HepG2 (cell line): Measurements from ENCODE around the gene WDR70. TPM values are rescaled to one million over a fixed set of nuclear protein-coding genes. Genes with fewer than 3 reads are reported as not detected.

Experiments
- ATAC-seq: fragments of 200-7000 bp; cut with Tn5 transposase; 3 replicates; pipeline ENCODE4 v1.9.1; 2020; ENCODE audit warnings: mild to moderate bottlenecking, moderate library complexity
- BruUV-seq: library from RNA; stranded (reverse); fragments of 400-500 nt; replicated peaks from 2 replicates; lab custom pipeline; 2021; lab: Mats Ljungman, UMichigan
- CTCF ChIA-PET: fragments of 300-600 bp; formaldehyde crosslinking; extraction: SDS; loops from one replicate; lab custom pipeline; 2021; ENCODE audit warnings: low total read pairs, inconsistent platforms, low intra/inter-chr PET ratio; lab: Yijun Ruan, JAX
- POLR2A ChIA-PET: fragments of 350-600 bp; sonication (Branson Sonifier 250); formaldehyde crosslinking; loops from one replicate; lab custom pipeline; 2020; ENCODE audit warnings: antibody characterized with exemption, inconsistent platforms; lab: Yijun Ruan, JAX
- DNase-seq: peaks from one replicate; pipeline ENCODE4 v3.0.0-alpha.2; 2015; ENCODE audit warnings: low spot score
- FAIRE-seq: peaks from 3 replicates; lab custom pipeline; 2011; peaks lifted over from hg19 to GRCh38; lab: Jason Lieb, UNC
- H2AFZ ChIP-seq: one replicate; pipeline ENCODE4 v1.6.1; 2011; ENCODE audit warnings: low read length, inconsistent platforms
- H3K27ac ChIP-seq: fragments of 300-600 bp; 3 replicates; pipeline ENCODE4 v1.8.0; 2011; ENCODE audit warnings: mixed run types, mild to moderate bottlenecking, mixed read lengths, low read length, inconsistent platforms; ENCODE audit not compliant: insufficient read depth; ENCODE audit errors: extremely low read length
- H3K27me3 ChIP-seq, 2 experiments: fragments of 200-600 bp in 1 of 2; 2 replicates in 1 of 2; 3 replicates in 1 of 2; pipeline versions ENCODE4 v1.6.0 to v1.8.0; 2011; ENCODE audit warnings: low read length in 2 of 2, mild to moderate bottlenecking in 2 of 2, moderate library complexity in 2 of 2, inconsistent platforms in 1 of 2; ENCODE audit not compliant: insufficient read depth in 2 of 2, control insufficient read depth in 1 of 2
- H3K36me3 ChIP-seq, 2 experiments: fragments of 200-600 bp in 1 of 2; replicated peaks in 1 of 2; 2 replicates in 1 of 2; 3 replicates in 1 of 2; pipeline versions ENCODE4 v1.5.1 to v1.8.0; 2011; ENCODE audit warnings: low read length in 2 of 2, inconsistent platforms in 1 of 2; ENCODE audit not compliant: insufficient read depth in 2 of 2, control insufficient read depth in 1 of 2
- H3K4me1 ChIP-seq: 2 replicates; pipeline ENCODE4 v1.5.1; 2012; ENCODE audit warnings: low read length, inconsistent platforms; ENCODE audit not compliant: insufficient read depth
- H3K4me2 ChIP-seq: 2 replicates; pipeline ENCODE4 v1.6.0; 2011; ENCODE audit warnings: low read depth, low read length, inconsistent platforms
- H3K4me3 ChIP-seq, 3 experiments: fragments of 200-600 bp in 1 of 3; sonication (generic), shearing (Covaris generic) in 1 of 3; replicated peaks in 1 of 3; 2 replicates each; pipeline ENCODE4 v1.5.1; 2011 to 2016; ENCODE audit warnings: low read length in 3 of 3, inconsistent platforms in 2 of 3, low read depth in 2 of 3, mild to moderate bottlenecking in 2 of 3, control low read depth in 1 of 3, mixed read lengths in 1 of 3; ENCODE audit not compliant: insufficient read depth in 1 of 3
- H3K79me2 ChIP-seq: one replicate; pipeline ENCODE4 v1.6.1; 2011; ENCODE audit warnings: low read length, inconsistent platforms; ENCODE audit not compliant: insufficient read depth
- H3K9ac ChIP-seq: 2 replicates; pipeline ENCODE4 v1.6.0; 2011; ENCODE audit warnings: mild to moderate bottlenecking, low read depth, low read length, inconsistent platforms; ENCODE audit not compliant: insufficient read depth
- H3K9me3 ChIP-seq: 2 replicates; pipeline ENCODE4 v1.5.1; 2012; ENCODE audit warnings: mild to moderate bottlenecking, low read length
- H4K20me1 ChIP-seq: 2 replicates; pipeline ENCODE4 v1.6.0; 2011; ENCODE audit warnings: inconsistent platforms, mild to moderate bottlenecking, low read length, moderate library complexity; ENCODE audit not compliant: insufficient read depth
- ESRRA ChIP-seq: sonication (generic); formaldehyde crosslinking; IDR thresholded peaks from 2 replicates; pipeline ENCODE4 v1.5.1; 2020; ENCODE audit warnings: mild to moderate bottlenecking, low read depth, missing genetic modification reagents
- FOXA3 ChIP-seq: IDR thresholded peaks from 2 replicates; pipeline ENCODE4 v1.6.1; 2016; ENCODE audit warnings: missing genetic modification reagents, missing compliant biosample characterization
- MED1 ChIP-seq: sonication (generic); formaldehyde crosslinking; IDR thresholded peaks from 2 replicates; pipeline ENCODE4 v1.4.0; 2020; ENCODE audit warnings: missing genetic modification reagents
- XRCC5 ChIP-seq: fragments of 200-400 bp; formaldehyde crosslinking; optimal IDR thresholded peaks from 2 replicates; pipeline ENCODE3; 2017; ENCODE audit warnings: mild to moderate bottlenecking, low read length
- ZNF343 ChIP-seq: sonication (generic); formaldehyde crosslinking; IDR thresholded peaks from 2 replicates; pipeline ENCODE4 v1.4.0; 2020; ENCODE audit warnings: mild to moderate bottlenecking, missing genetic modification reagents
- ZNF609 ChIP-seq: sonication (generic); formaldehyde crosslinking; IDR thresholded peaks from 2 replicates; pipeline ENCODE4 v1.4.0; 2020; ENCODE audit warnings: mild to moderate bottlenecking, missing genetic modification reagents, borderline replicate concordance
- ZNF672 ChIP-seq: sonication (generic); formaldehyde crosslinking; IDR thresholded peaks from 2 replicates; pipeline ENCODE4 v1.8.1; 2022; ENCODE audit warnings: missing genetic modification reagents
- ZNF781 ChIP-seq: sonication (generic); formaldehyde crosslinking; IDR thresholded peaks from 2 replicates; pipeline ENCODE4 v1.5.1; 2020; ENCODE audit warnings: borderline replicate concordance, mild to moderate bottlenecking, missing genetic modification reagents; ENCODE audit errors: not compliant biosample characterization
- ZSCAN30 ChIP-seq: sonication (generic); formaldehyde crosslinking; IDR thresholded peaks from 2 replicates; pipeline ENCODE4 v1.5.0; 2020; ENCODE audit warnings: mild to moderate bottlenecking, missing genetic modification reagents
- WGBS: methylation state at CpG from one replicate; pipeline ENCODE4 v1.1.6; 2017; ENCODE audit warnings: low lambda C conversion rate; 5-methylcytosine and 5-hydroxymethylcytosine counted together
- in situ Hi-C: cut with HindIII; loops from 2 replicates; pipeline ENCODE4 v1.10.0; 2017; ENCODE audit warnings: low pct_unique_long_range_greater_than_20kb; ENCODE audit not compliant: extremely low pct_ligation_motif_present
- intact Hi-C: fragments of 100-400 bp; cut with micrococcal nuclease; formaldehyde crosslinking; loops from one replicate; pipeline ENCODE4 v1.10.0; 2022; ENCODE audit not compliant: unreplicated experiment
- polyA plus RNA-seq, 8 experiments: library from polyadenylated mRNA; depleted of rRNA in 3 of 8; stranded (reverse) in 7 of 8; unstranded in 1 of 8; fragments of >200 nt; fragmentation: Illumina TruSeq in 4 of 8; extraction: Trizol in 4 of 8; gene quantifications; 2 replicates each; pipeline versions ENCODE4 v1.2.1 to v1.2.3, GENCODE V29; 2011 to 2016; ENCODE audit warnings: low read depth in 4 of 8, missing spikeins in 1 of 8, mixed read lengths in 1 of 8; ENCODE audit not compliant: insufficient read depth in 1 of 8
- total RNA-seq, 5 experiments: library from RNA; depleted of rRNA; stranded (reverse); fragments of >200 nt; fragmentation: Illumina TruSeq; extraction: Trizol; gene quantifications; 2 replicates each; pipeline ENCODE4 v1.2.3, GENCODE V29; 2016; ENCODE audit warnings: low read depth in 1 of 5
- TF ChIP-seq, protein P1 (sequence below): IDR thresholded peaks from 2 replicates; pipeline ENCODE4 v1.6.1; 2016; ENCODE audit warnings: mild to moderate bottlenecking
- TF ChIP-seq, protein P2 (sequence below): sonication (generic); formaldehyde crosslinking; IDR thresholded peaks from 2 replicates; pipeline ENCODE4; 2020; ENCODE audit warnings: missing genetic modification reagents, mild to moderate bottlenecking, borderline replicate concordance

WDR70 gene
- total and polyA plus RNA-seq, 2 of the 13 experiments (the other 11 are each of a cell fraction or from before 2014, with no cell fraction given): 14.6 to 30.6 TPM

GRCh38 chr5:37786416-37786815 lies 407.3 kb downstream of the WDR70 start:
- no peak overlapping the region for H3K4me2 ChIP-seq
- in situ Hi-C loops (no loop called here), intact Hi-C loops (no loop called here)
- ATAC-seq (no peak), DNase-seq (no peak), FAIRE-seq (no peak)
- no peaks in the 10 kb centered on the region for H4K20me1 ChIP-seq
- no peaks in the 10 kb centered on the region for H3K36me3 ChIP-seq
- TF ChIP-seq ZSCAN30 (no peak), XRCC5 (no peak), ZNF343 (CRISPR knock-in tag) (no peak), MED1 (CRISPR knock-in tag) (no peak), ZNF672 (CRISPR knock-in tag) (no peak), ZNF781 (no peak), ESRRA (CRISPR knock-in tag) (no peak), ZNF609 (CRISPR knock-in tag) (no peak), FOXA3 (no peak)
- TF ChIP-seq, protein P1, sequence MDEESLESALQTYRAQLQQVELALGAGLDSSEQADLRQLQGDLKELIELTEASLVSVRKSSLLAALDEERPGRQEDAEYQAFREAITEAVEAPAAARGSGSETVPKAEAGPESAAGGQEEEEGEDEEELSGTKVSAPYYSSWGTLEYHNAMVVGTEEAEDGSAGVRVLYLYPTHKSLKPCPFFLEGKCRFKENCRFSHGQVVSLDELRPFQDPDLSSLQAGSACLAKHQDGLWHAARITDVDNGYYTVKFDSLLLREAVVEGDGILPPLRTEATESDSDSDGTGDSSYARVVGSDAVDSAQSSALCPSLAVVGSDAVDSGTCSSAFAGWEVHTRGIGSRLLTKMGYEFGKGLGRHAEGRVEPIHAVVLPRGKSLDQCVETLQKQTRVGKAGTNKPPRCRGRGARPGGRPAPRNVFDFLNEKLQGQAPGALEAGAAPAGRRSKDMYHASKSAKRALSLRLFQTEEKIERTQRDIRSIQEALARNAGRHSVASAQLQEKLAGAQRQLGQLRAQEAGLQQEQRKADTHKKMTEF (CRISPR knock-in tag): no peak
- TF ChIP-seq, protein P2, sequence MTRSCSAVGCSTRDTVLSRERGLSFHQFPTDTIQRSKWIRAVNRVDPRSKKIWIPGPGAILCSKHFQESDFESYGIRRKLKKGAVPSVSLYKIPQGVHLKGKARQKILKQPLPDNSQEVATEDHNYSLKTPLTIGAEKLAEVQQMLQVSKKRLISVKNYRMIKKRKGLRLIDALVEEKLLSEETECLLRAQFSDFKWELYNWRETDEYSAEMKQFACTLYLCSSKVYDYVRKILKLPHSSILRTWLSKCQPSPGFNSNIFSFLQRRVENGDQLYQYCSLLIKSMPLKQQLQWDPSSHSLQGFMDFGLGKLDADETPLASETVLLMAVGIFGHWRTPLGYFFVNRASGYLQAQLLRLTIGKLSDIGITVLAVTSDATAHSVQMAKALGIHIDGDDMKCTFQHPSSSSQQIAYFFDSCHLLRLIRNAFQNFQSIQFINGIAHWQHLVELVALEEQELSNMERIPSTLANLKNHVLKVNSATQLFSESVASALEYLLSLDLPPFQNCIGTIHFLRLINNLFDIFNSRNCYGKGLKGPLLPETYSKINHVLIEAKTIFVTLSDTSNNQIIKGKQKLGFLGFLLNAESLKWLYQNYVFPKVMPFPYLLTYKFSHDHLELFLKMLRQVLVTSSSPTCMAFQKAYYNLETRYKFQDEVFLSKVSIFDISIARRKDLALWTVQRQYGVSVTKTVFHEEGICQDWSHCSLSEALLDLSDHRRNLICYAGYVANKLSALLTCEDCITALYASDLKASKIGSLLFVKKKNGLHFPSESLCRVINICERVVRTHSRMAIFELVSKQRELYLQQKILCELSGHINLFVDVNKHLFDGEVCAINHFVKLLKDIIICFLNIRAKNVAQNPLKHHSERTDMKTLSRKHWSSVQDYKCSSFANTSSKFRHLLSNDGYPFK (CRISPR knock-in tag): no peak
- no peaks in the 10 kb centered on the region for H3K79me2 ChIP-seq
- ChIA-PET POLR2A (no interaction called here), CTCF (no interaction called here)
- no peak overlapping the region for H3K27ac ChIP-seq
- no peak overlapping the region for H3K4me3 ChIP-seq
- H3K9me3 ChIP-seq: no peaks in the 10 kb centered on the region
- no peak overlapping the region for H2AFZ ChIP-seq
- 28% methylated on average over 2 of the region's 2 CpGs for WGBS
- H3K27me3 ChIP-seq: peaks cover 0 to 1% of the 10 kb centered on the region in 2 experiments; a peak in 3 of 5 replicates
- no peak overlapping the region for H3K9ac ChIP-seq
- BruUV-seq: no TSS peak
- peaks cover 10% of the 10 kb centered on the region for H3K4me1 ChIP-seq
